HUES64 (cell line): ENCODE measurements around the gene IQSEC2.
A peak's percentile ranks its signal among the peaks of the same experiment; 100 is the strongest.

ENCODE experiments used
- H3K27ac ChIP-seq: 2 replicates; pipeline ENCODE4 v1.7.0; 2013; ENCODE audit warnings: low read depth, low read length, inconsistent platforms
- H3K27me3 ChIP-seq: 2 replicates; pipeline ENCODE4 v1.6.1; 2013; ENCODE audit warnings: mild to moderate bottlenecking, low read length; ENCODE audit not compliant: insufficient read depth
- H3K36me3 ChIP-seq: 2 replicates; pipeline ENCODE4 v1.6.1; 2013; ENCODE audit warnings: mild to moderate bottlenecking, low read length; ENCODE audit not compliant: insufficient read depth
- H3K4me1 ChIP-seq: 2 replicates; pipeline ENCODE4 v1.6.1; 2013; ENCODE audit warnings: mild to moderate bottlenecking, low read length, moderate library complexity; ENCODE audit not compliant: insufficient read depth
- H3K4me3 ChIP-seq: 2 replicates; pipeline ENCODE4 v1.5.1; 2013; ENCODE audit warnings: mild to moderate bottlenecking, low read length, moderate library complexity
- H3K9ac ChIP-seq: 2 replicates; pipeline ENCODE4 v1.6.1; 2013; ENCODE audit warnings: mild to moderate bottlenecking, low read depth, low read length
- H3K9me3 ChIP-seq: 2 replicates; pipeline ENCODE4 v1.6.1; 2013; ENCODE audit warnings: low read depth, low read length; ENCODE audit not compliant: insufficient read depth
- WGBS: fragments of 150-250, 120-280 bp; methylation state at CpG from one replicate; pipeline ENCODE4 v1.1.7; 2013; ENCODE audit warnings: missing lambda C conversion rate; 5-methylcytosine and 5-hydroxymethylcytosine counted together

The IQSEC2 gene

DNA sequence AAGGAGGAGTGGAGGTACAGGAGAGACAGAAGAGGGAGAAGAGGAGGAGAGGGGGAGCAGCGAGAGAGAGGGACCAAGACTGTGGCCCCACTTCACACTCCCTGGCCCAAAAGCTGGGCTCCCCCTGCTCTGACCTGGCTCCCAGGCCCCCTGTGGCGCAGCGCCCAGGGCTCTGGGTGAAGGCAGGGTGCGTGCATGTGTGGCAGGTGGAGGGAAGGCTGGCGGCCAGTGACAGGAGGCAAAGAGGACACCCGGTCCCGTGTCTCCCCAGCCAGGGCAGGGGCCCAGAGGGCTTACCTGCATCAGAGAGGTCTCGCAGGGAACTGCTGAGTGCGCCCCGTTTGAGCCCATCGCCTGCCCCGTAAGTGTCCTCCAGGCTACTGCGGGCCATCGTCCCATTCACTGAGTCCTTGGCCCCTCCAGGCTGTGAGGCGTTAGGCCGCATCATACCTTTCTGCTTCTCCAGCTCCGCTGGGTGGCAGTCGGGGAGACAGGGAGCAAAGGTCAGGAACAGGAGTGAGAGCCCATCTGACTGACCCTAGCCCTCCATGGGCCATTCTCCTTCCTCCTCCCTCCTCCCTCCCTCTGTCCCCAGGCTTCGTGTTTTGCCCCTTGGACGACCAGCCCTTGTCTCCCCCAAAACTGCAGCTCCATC, 45.2 kb downstream of the IQSEC2 start:
- WGBS = 95% methylated on average over 20 of the region's 20 CpGs
- H3K4me1 ChIP-seq = no peaks in the 10 kb centered on the region
- H3K9ac ChIP-seq = no peak overlapping the region
- no peak overlapping the region for H3K27ac ChIP-seq
- H3K9me3 ChIP-seq = no peaks in the 10 kb centered on the region
- H3K4me3 ChIP-seq = no peak overlapping the region
- H3K36me3 ChIP-seq = peaks cover 5% of the 10 kb centered on the region
- H3K27me3 ChIP-seq = no peaks in the 10 kb centered on the region

GRCh38 chrX:53235566-53235965, 45.8 kb downstream of the IQSEC2 start:
- Histone ChIP-seq H3K27me3 (no peaks in the 10 kb centered on the region), H3K9ac (no peak overlapping the region), H3K4me3 (no peak overlapping the region), H3K9me3 (no peaks in the 10 kb centered on the region), H3K36me3 (peaks cover 5% of the 10 kb centered on the region), H3K27ac (no peak overlapping the region), H3K4me1 (no peaks in the 10 kb centered on the region)
- 89% methylated on average over 11 of the region's 12 CpGs for WGBS

DNA sequence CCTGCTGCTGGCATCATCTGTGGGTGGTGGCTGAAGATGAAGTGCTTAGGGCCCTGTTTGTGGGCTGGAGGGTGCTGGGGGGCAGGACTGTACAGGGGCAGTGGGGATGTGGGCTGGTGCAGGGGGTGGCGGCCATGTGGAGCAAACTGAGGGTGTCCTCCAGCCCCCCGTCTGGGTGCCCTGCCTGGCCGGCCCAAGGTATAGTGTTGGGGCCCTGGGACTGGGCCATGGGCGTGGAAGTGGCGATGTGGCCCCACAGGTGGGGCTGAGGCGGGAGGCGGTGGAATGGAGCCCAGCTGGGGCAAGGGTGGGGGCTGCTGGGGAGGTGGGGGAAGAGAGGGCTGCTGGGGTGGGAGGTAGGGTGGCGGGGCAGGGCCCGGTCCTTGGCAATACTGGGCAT, 46.9 kb downstream of the IQSEC2 start:
- Histone ChIP-seq H3K4me3 (no peak overlapping the region), H3K9ac (no peak overlapping the region), H3K36me3 (no peaks in the 10 kb centered on the region), H3K4me1 (no peaks in the 10 kb centered on the region), H3K9me3 (no peaks in the 10 kb centered on the region), H3K27ac (no peak overlapping the region), H3K27me3 (no peaks in the 10 kb centered on the region)
- WGBS = 96% methylated on average over 9 of the region's 9 CpGs

- WGBS = 89% methylated on average over 9 of the region's 9 CpGs
- Histone ChIP-seq H3K27ac (no peak overlapping the region), H3K27me3 (no peaks in the 10 kb centered on the region)
These were observed 47.8 kb downstream of the IQSEC2 start for GRCh38 chrX:53233536-53233935.

DNA sequence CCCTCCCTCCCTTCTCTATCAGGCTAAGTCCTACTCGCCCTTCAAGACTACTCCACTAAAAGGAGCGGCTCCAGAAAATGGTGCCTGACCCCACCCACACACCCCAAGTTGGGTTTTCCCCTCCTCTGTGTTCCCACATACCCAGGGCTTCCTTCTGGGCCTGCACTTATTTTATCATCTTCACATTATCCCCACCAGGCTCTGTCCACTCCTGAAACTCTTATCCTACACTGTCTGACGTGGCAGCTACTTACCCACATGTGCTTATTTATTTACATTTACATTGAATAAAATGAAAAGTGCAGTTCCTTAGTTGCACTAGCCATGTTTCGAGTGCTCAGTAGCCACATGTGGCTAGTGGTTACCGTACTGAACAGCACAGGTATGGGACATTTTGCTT, 51.3 kb downstream of the IQSEC2 start:
- Histone ChIP-seq H3K27ac (no peak overlapping the region), H3K27me3 (no peaks in the 10 kb centered on the region), H3K36me3 (no peaks in the 10 kb centered on the region), H3K4me3 (no peak overlapping the region), H3K9me3 (no peaks in the 10 kb centered on the region), H3K9ac (no peak overlapping the region), H3K4me1 (peaks cover 3% of the 10 kb centered on the region; the same call in 1 of the 2 replicates)
- 82% methylated on average over 4 of the region's 5 CpGs for WGBS

More at GRCh38 chrX:53233536-53233935, 47.8 kb downstream of the IQSEC2 start:
- Histone ChIP-seq H3K4me1 (no peaks in the 10 kb centered on the region), H3K4me3 (no peak overlapping the region), H3K9ac (no peak overlapping the region), H3K9me3 (no peaks in the 10 kb centered on the region), H3K36me3 (no peaks in the 10 kb centered on the region)

DNA sequence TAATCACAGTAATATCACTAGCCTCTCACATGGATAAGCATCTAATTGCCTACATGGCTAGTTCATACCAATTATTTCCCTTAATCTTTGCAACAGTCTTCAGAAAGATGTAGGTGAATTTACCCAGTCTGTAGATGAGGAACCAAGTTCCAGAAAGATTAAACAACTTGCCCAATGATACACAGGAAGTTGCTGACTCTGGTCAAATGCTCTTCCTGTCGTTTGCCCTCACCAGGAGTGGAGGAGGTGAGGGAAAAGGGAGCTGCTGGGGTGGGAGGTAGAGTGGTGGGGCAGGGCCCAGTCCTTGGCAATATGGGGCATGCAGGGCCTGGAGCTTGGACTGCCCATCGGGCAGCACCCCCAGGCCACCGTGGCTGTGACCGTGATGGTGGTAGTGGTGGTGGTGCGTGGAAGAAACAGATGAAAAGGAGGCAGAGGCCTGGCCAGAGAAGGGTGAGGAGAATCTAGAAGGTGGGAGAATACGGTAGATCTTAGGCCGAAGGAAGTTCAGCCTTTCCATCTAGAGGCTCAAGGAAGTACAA, 54.1 kb downstream of the IQSEC2 start:
- no peaks in the 10 kb centered on the region for H3K27me3 ChIP-seq
- no peaks in the 10 kb centered on the region for H3K9me3 ChIP-seq

GRCh38 chrX:53224860-53225797, 56.3 kb downstream of the IQSEC2 start, which contains the start of gene KDM5C:
Gene KDM5C (minus strand): TSS chrX:53225207. CDS start chrX:53224889, 318 bp downstream.
- Histone ChIP-seq H3K9me3 (no peaks in the 10 kb centered on the region), H3K4me1 (peaks cover 11% of the 10 kb centered on the region), H3K9ac (peak within 1 kb of the TSS; percentile 99), H3K27me3 (no peaks in the 10 kb centered on the region), H3K27ac (peak within 1 kb of the TSS; percentile 97), H3K4me3 (peak within 1 kb of the TSS; percentile 96), H3K36me3 (peaks cover 22% of the 10 kb centered on the region)
- under 1% methylated on average over 66 of the region's 67 CpGs for WGBS

More for the DNA sequence above, 54.1 kb downstream of the IQSEC2 start:
- WGBS = 89% methylated on average over 7 of the region's 7 CpGs
- H3K4me3 ChIP-seq = no peak overlapping the region
- H3K9ac ChIP-seq = no peak overlapping the region
- H3K36me3 ChIP-seq = 0 out of 2 replicates have a peak, but pooled peaks cover 8% of the 10 kb centered on the region
- H3K27ac ChIP-seq = no peak overlapping the region
- peaks cover 11% of the 10 kb centered on the region for H3K4me1 ChIP-seq

DNA sequence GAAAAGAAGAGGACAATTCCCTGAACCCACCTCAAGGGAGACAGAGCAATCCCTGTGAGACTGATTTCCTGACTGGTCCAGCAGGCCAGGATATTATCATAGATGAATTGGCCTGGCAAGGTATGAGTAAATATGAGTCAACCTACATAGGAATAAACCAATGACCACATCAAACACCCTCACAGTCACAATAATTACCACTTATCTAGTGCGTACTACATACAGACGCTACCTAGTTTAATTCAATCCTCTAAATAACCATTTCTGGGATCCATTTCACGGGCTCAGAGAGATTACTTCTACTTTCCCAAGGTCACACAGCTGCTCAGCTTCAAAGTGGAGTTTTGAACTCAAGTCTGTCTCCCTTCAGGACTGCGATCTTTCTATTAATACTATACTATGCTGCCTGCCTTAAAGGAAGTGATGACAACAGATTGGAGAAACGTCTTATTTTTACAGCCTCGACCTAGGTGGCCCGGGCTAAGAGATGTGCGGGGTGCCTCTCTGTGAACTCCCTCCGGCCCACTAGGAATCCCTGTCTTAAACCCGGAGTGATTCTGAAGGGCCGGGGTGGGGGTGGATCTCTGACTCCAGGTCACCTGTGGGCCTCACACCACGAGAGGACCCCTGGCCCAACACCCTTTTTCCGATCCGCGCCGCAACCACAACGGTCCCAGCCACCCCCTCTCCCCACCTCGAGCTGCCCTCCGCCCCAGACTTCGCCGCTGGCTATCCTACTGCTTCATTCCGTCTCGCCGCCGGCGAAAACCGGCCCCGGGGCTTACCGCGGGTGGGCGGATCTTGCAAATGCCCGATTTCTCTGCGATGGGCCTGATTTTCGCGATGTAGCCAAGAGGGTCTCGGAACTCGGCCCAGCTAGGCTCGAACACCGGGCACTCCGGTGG, 57.2 kb downstream of the IQSEC2 start:
- Histone ChIP-seq H3K4me1 (peaks cover 11% of the 10 kb centered on the region), H3K27ac (peak overlapping the region; percentile 97), H3K9me3 (no peaks in the 10 kb centered on the region), H3K36me3 (peaks cover 31% of the 10 kb centered on the region), H3K27me3 (no peaks in the 10 kb centered on the region), H3K9ac (peak overlapping the region; percentile 99), H3K4me3 (peak overlapping the region; percentile 96)
- WGBS = 3% methylated on average over 37 of the region's 40 CpGs

GRCh38 chrX:53223068-53223693, 58.2 kb downstream of the IQSEC2 start:
- 88% methylated on average over 2 of the region's 2 CpGs for WGBS
- Histone ChIP-seq H3K4me1 (peaks cover 11% of the 10 kb centered on the region), H3K36me3 (peaks cover 41% of the 10 kb centered on the region), H3K27me3 (no peaks in the 10 kb centered on the region), H3K9ac (0 out of 2 replicates have a peak overlapping the region, but pooled peaks have one; percentile 16), H3K4me3 (peak overlapping the region; percentile 96), H3K27ac (no peak overlapping the region), H3K9me3 (no peaks in the 10 kb centered on the region)
